ENCODE results near the gene SYNPR. TPM values are rescaled to one million over a fixed set of nuclear protein-coding genes. Genes with fewer than 3 reads are reported as not detected.

SYNPR gene
- polyA plus RNA-seq, 3 donors: 0.07 to 0.14 (median 0.12) TPM

- no peak for DNase-seq (ENCODE audit: low read depth in 3 of 3, low spot score in 2 of 3)
Measured at GRCh38 chr3:63303238-63303637, 25.1 kb downstream of the SYNPR start.

- no peak for DNase-seq (ENCODE audit: low read depth in 3 of 3, low spot score in 2 of 3)
Measured at GRCh38 chr3:63304421-63304820, 26.3 kb downstream of the SYNPR start.

DNA sequence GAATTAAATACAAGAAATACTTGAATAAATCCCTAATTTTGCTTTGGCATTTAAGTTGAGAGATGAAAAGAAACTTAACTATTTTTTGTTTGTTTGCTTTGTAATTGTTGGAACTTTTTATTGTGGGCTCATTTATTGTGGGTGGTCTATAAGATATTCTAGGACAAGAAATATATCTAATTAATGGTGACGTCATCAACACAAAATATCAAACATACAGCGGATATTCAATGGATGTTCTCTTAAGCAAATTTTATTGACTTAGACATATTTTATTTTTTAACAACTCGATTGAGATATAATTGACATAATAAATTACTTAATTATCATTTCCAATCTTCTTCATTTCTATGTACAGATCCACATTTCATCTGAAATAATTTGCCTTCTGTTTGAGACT, 30.0 kb downstream of the SYNPR start:
- DNase-seq (ENCODE audit: low read depth in 3 of 3, low spot score in 2 of 3): no peak

- DNase-seq (ENCODE audit: low read depth in 3 of 3, low spot score in 2 of 3): no peak
Measured at GRCh38 chr3:63309768-63310167, 31.7 kb downstream of the SYNPR start.

DNA sequence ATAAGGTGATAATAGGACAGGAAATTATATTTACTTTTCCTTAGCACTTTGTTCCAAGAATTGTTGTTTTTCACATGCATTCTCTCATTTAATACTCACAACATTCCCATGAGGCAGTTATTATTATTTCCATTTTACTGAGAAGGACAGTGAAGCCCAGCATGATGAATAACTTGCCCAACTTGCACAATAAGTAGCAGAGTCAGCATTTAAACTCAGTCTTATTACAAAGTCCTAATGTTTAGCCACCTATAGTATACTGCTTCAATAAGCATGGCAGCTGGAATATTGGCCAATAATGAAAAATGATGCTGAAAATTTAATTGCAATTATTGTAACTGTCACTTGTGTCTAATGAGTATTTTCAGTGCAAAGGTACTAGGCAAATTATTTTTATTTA, 45.7 kb downstream of the SYNPR start:
- DNase-seq (ENCODE audit: low read depth in 3 of 3, low spot score in 2 of 3): no peak

GRCh38 chr3:63324621-63325020, 46.5 kb downstream of the SYNPR start:
- no peak for DNase-seq (ENCODE audit: low read depth in 3 of 3, low spot score in 2 of 3)

GRCh38 chr3:63325386-63325785, 47.3 kb downstream of the SYNPR start:
- DNase-seq (ENCODE audit: low read depth in 3 of 3, low spot score in 2 of 3): no peak

- DNase-seq (ENCODE audit: low read depth in 3 of 3, low spot score in 2 of 3): no peak
Measured at GRCh38 chr3:63328365-63328764, 50.3 kb downstream of the SYNPR start.

DNA sequence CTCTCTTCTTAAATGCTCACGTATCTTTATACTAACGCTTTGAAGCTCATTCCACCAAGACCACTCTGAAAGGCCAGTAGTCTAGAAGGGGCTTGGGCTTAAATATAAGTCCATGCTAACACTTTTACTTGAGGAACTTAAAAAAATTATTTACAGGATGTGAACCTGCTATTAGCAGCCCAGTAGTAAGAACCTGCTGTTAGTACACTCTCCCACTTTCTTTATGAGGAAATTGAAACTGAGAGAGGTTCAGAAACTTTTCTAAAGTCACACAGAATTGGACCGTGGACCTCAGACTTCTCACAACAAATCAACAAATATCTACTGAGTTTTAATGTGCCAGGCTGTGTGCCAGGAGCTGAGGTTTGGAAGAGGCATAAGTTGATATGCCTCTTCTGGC, 53.4 kb downstream of the SYNPR start:
- no peak for DNase-seq (ENCODE audit: low read depth in 3 of 3, low spot score in 2 of 3)

DNA sequence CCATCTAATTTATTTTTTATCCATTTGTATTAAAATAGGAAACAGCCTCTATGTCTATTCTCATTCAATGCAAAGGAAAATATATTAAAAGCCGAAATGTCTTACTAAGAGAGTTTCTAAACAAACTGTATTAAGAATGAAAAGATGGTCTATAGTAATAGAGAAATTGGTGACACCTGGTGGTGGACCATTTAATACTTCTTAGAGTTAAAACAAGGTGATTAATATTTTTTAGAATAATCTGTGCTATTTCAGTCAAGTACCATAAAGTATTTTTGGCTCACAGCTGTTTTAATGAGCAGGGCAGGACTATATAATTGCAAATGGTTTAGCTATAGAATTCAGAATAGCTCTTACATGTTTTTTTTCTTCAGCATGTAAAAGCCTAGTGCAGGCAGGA, 55.7 kb downstream of the SYNPR start:
- no peak for DNase-seq (ENCODE audit: low read depth in 3 of 3, low spot score in 2 of 3)

GRCh38 chr3:63338351-63338750, 60.2 kb downstream of the SYNPR start:
- DNase-seq (ENCODE audit: low read depth in 3 of 3, low spot score in 2 of 3): no peak

DNA sequence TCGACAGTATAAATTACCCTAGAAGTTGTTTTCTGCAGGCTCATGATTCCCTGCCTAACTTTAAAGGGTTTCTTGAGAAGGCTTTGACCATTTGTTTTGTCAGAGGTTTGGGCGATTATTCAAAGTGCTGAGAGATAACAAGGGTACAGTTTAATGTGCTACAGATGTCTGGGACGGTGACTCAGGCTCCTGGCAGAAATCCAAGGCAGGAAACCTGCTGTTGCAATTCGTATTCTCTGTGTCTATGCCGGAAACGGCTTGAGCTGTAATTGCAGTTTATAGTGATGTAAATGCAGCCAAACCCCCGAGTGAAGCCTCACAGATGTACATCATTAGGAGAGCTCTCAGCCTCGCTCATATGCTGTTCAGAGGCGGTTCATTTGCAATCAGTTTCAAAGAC, 65.6 kb downstream of the SYNPR start:
- DNase-seq (ENCODE audit: low read depth in 3 of 3, low spot score in 2 of 3): peak; percentile 23 to 40 (median 38)

GRCh38 chr3:63344661-63345060, 66.6 kb downstream of the SYNPR start:
- no peak for DNase-seq (ENCODE audit: low read depth in 3 of 3, low spot score in 2 of 3)

GRCh38 chr3:63349583-63350573, 71.8 kb downstream of the SYNPR start:
- peak in 2 of 3 donors; percentile 31 to 36 for DNase-seq (ENCODE audit: low read depth in 3 of 3, low spot score in 2 of 3)

- peak in 2 of 3 donors; percentile 40 to 48 for DNase-seq (ENCODE audit: low read depth in 3 of 3, low spot score in 2 of 3)
Measured at GRCh38 chr3:63351159-63352007, 73.3 kb downstream of the SYNPR start.

DNA sequence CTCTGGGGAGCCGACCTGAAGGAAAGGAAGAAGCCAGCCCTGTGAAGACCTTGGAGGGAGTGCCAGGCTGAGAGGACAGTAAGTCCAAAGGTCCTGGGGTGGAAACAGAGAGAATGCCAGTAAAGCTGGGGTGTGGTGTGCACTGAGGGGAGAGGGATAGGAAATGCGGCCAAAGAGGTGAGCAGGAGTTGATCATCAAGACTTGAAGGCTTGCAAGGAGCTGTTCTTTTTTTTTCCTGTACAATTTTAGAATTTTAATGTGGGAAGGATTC, 73.8 kb downstream of the SYNPR start:
- DNase-seq (ENCODE audit: low read depth in 3 of 3, low spot score in 2 of 3): no peak

GRCh38 chr3:63353383-63353782, 75.3 kb downstream of the SYNPR start:
- no peak for DNase-seq (ENCODE audit: low read depth in 3 of 3, low spot score in 2 of 3)

- no peak for DNase-seq (ENCODE audit: low read depth in 3 of 3, low spot score in 2 of 3)
Measured at GRCh38 chr3:63354160-63354559, 76.1 kb downstream of the SYNPR start.

GRCh38 chr3:63355809-63356208, 77.7 kb downstream of the SYNPR start:
- no peak for DNase-seq (ENCODE audit: low read depth in 3 of 3, low spot score in 2 of 3)

GRCh38 chr3:63364495-63364894, 86.4 kb downstream of the SYNPR start:
- DNase-seq (ENCODE audit: low read depth in 3 of 3, low spot score in 2 of 3): no peak

GRCh38 chr3:63364910-63365309, 86.8 kb downstream of the SYNPR start:
- no peak for DNase-seq (ENCODE audit: low read depth in 3 of 3, low spot score in 2 of 3)

DNA sequence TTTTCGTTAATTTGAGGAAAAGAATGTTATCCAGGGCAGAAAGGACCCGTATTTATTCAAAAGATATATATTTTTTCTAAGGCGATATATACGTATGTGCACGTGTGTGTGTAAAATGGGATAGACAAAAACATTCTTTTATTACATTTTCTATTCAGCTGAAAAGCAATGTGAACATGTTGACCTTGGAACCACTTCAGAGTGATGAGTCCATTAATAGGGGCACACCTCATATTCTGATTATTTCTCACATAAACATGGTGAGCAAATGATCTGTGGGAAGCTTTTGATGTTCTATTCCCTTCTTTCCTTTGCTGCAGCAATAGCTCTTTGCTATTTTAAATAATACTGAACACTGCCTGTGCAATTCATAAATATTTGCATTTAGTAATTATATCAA, 87.6 kb downstream of the SYNPR start:
- no peak for DNase-seq (ENCODE audit: low read depth in 3 of 3, low spot score in 2 of 3)

Data from right renal cortex interstitium (tissue), 3 donors.